IMR-90 (cell line): ENCODE results near the gene CDH13.

Experiments
- BHLHE40 ChIP-seq: fragments of 150-350 bp; IDR thresholded peaks from 2 replicates; pipeline ENCODE4 v1.6.1; 2016; ENCODE audit warnings: mild to moderate bottlenecking, low read depth, low read length
- CEBPB ChIP-seq: IDR thresholded peaks from 2 replicates; pipeline ENCODE4 v1.6.1; 2012; ENCODE audit warnings: low read depth, low read length, improper control_type of control experiment
- CHD1 ChIP-seq: IDR thresholded peaks from 2 replicates; pipeline ENCODE4 v1.6.1; 2012; ENCODE audit warnings: low read depth, low read length, improper control_type of control experiment
- CTCF ChIP-seq: conservative IDR thresholded peaks from 2 replicates; pipeline ENCODE4 v1.5.1; 2012; ENCODE audit warnings: mild to moderate bottlenecking, low read depth, low read length, improper control_type of control experiment
- ELK1 ChIP-seq: fragments of 150-350 bp; IDR thresholded peaks from 2 replicates; pipeline ENCODE4 v1.6.1; 2016; ENCODE audit warnings: low read depth, mild to moderate bottlenecking, low read length, moderate library complexity, borderline replicate concordance
- FOS ChIP-seq: fragments of 150-350 bp; IDR thresholded peaks from 2 replicates; pipeline ENCODE4 v1.6.1; 2016; ENCODE audit warnings: low read depth, low read length
- MAZ ChIP-seq: IDR thresholded peaks from 2 replicates; pipeline ENCODE4 v1.6.1; 2012; ENCODE audit warnings: low read depth, mild to moderate bottlenecking, low read length, improper control_type of control experiment, moderate library complexity, borderline replicate concordance
- MXI1 ChIP-seq: IDR thresholded peaks from 2 replicates; pipeline ENCODE4 v1.6.1; 2012; ENCODE audit warnings: low read depth, mild to moderate bottlenecking, low read length, moderate library complexity, borderline replicate concordance
- POLR2A ChIP-seq: IDR thresholded peaks from 2 replicates; pipeline ENCODE4 v1.6.1; 2012; ENCODE audit warnings: mild to moderate bottlenecking, low read depth, low read length
- RAD21 ChIP-seq: IDR thresholded peaks from 2 replicates; pipeline ENCODE4 v1.6.1; 2012; ENCODE audit warnings: low read length, improper control_type of control experiment
- RCOR1 ChIP-seq: IDR thresholded peaks from 2 replicates; pipeline ENCODE4 v1.6.1; 2012; ENCODE audit warnings: mild to moderate bottlenecking, low read length, improper control_type of control experiment; ENCODE audit not compliant: insufficient replicate concordance
- RFX5 ChIP-seq: IDR thresholded peaks from 2 replicates; pipeline ENCODE4 v1.8.0; 2012; ENCODE audit warnings: low read depth, mild to moderate bottlenecking, low read length, moderate library complexity
- USF2 ChIP-seq: fragments of 150-350 bp; IDR thresholded peaks from 2 replicates; pipeline ENCODE4 v1.6.1; 2017; ENCODE audit warnings: mild to moderate bottlenecking, antibody characterized with exemption, low read length, low read depth

DNA sequence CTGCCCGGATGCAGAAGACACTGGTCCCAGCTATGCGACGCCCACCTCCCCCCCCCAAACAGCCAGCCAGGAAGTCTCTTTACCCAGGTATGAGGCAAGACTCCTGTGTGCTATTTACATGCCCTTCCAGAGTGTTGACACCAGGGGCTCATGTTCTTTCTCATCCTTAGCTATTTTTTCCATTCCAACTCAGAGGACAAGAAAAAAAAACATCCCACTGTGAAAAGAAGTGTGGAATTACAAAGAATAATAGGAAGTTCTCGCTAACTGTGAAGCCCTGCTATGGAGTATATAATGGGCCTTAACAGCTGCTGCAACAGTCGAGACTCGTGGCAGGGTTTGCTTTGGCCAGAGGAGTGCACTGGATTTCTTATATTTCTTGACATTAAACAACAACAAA lies 584.9 kb downstream of the CDH13 start:
- TF ChIP-seq CTCF (no peak), ELK1 (no peak), MAZ (no peak), POLR2A (no peak), RFX5 (no peak), RCOR1 (no peak), RAD21 (no peak), MXI1 (no peak), BHLHE40 (no peak), FOS (no peak), USF2 (no peak), CEBPB (no peak), CHD1 (no peak)
